Measurements from ENCODE around the gene FBH1.

Gene FBH1

DNA sequence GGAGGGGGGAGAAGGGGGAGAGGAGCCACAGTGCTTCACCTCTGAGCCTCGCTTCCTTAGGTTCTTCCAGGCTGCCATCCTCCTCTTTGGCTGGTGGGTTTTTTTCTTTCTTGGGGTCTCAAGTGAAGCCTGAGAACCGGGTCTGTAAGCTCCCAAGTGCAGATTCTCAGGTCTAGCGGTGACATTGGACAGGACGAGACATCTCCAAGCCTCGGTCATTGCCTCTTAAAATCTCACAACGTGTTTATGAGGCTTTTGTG is 88.1 kb downstream of the FBH1 start:
- no peak for DNase-seq (ENCODE audit: low read depth)

DNA sequence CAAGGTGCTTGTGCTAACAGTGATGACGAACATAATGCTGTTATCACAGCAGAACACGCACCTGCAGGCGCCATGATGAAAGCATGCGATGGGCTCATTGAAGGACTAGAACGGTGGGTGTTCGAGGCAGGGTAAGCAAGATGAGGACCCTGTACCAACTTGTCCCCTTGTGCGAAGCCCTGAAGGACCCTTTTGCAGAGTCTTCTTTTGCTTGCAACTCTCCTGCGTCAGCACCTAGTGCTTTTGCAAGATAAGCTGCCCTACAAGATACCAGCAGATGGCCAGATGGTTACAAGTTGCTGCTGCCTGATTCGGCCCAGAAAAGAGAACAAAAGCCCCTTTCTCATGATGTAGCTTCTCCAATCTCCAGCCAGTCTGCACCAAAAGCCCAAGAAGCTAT is 91.5 kb downstream of the FBH1 start:
- no peak for DNase-seq (ENCODE audit: low read depth)

DNA sequence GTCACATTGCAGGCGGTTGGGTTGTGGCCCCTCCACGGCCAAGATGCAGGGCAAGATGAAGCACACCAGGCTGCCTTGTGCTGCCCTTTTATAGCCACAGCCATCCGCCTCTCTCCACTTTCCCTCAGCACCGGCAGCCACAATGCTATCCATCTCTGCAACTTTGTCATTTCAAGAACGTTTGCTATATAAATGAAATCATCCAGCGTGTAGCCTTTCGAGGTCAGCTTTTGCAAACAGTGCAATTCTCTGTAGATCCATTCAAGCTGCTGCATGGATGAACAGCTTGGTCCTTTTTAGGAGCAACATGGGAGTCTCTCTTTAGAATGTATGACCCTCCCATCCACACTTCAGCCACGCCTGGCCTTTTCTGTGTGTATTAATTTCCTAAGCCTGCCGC is 93.7 kb downstream of the FBH1 start:
- DNase-seq (ENCODE audit: low read depth) = no peak

DNA sequence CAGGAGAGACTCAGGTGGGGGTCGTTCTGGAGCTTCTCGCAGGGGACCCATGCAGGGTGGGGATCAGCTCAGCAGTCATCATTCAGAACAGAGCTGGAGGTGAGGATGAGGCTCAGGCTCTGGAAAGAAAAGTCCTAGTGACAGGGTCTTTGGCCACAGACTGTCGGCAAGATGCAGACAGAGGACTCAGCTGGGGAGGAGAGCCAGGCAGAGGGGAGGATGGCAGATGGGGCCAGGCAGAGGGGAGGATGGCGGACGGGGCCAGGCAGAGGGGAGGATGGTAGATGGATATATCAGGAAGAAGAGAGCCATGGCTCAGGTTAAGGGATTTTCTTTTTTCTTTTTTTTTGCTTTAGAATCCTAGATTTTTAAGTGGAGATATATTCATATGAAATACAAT is 95.0 kb downstream of the FBH1 start:
- DNase-seq (ENCODE audit: low read depth) = no peak
